ENCODE results near the gene SCD5.

- TF ChIP-seq, protein P1, sequence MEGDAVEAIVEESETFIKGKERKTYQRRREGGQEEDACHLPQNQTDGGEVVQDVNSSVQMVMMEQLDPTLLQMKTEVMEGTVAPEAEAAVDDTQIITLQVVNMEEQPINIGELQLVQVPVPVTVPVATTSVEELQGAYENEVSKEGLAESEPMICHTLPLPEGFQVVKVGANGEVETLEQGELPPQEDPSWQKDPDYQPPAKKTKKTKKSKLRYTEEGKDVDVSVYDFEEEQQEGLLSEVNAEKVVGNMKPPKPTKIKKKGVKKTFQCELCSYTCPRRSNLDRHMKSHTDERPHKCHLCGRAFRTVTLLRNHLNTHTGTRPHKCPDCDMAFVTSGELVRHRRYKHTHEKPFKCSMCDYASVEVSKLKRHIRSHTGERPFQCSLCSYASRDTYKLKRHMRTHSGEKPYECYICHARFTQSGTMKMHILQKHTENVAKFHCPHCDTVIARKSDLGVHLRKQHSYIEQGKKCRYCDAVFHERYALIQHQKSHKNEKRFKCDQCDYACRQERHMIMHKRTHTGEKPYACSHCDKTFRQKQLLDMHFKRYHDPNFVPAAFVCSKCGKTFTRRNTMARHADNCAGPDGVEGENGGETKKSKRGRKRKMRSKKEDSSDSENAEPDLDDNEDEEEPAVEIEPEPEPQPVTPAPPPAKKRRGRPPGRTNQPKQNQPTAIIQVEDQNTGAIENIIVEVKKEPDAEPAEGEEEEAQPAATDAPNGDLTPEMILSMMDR (IDR thresholded peaks at IDR 0.05; ENCODE audit: insufficient read depth, low read length) = no peak
- TF ChIP-seq, protein P2, sequence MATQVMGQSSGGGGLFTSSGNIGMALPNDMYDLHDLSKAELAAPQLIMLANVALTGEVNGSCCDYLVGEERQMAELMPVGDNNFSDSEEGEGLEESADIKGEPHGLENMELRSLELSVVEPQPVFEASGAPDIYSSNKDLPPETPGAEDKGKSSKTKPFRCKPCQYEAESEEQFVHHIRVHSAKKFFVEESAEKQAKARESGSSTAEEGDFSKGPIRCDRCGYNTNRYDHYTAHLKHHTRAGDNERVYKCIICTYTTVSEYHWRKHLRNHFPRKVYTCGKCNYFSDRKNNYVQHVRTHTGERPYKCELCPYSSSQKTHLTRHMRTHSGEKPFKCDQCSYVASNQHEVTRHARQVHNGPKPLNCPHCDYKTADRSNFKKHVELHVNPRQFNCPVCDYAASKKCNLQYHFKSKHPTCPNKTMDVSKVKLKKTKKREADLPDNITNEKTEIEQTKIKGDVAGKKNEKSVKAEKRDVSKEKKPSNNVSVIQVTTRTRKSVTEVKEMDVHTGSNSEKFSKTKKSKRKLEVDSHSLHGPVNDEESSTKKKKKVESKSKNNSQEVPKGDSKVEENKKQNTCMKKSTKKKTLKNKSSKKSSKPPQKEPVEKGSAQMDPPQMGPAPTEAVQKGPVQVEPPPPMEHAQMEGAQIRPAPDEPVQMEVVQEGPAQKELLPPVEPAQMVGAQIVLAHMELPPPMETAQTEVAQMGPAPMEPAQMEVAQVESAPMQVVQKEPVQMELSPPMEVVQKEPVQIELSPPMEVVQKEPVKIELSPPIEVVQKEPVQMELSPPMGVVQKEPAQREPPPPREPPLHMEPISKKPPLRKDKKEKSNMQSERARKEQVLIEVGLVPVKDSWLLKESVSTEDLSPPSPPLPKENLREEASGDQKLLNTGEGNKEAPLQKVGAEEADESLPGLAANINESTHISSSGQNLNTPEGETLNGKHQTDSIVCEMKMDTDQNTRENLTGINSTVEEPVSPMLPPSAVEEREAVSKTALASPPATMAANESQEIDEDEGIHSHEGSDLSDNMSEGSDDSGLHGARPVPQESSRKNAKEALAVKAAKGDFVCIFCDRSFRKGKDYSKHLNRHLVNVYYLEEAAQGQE (IDR thresholded peaks at IDR 0.05; ENCODE audit: insufficient replicate concordance, low read depth) = no peak
- no peak for TF ChIP-seq POLR2AphosphoS5 (IDR thresholded peaks at IDR 0.05; ENCODE audit: low read depth)
- TF ChIP-seq GABPA (IDR thresholded peaks at IDR 0.05; ENCODE audit: low read depth) = no peak
These were observed 21.6 kb downstream of the SCD5 start for GRCh38 chr4:82776925-82777542.

Measured in HL-60 (cell line).